GM21515 (cell line): ENCODE data around the gene GNPDA1.

Experiments used
- ATAC-seq: cut with Tn5 transposase; IDR thresholded peaks from one replicate; pipeline ENCODE4 v1.9.1; 2021; ENCODE audit not compliant: unreplicated experiment

The GNPDA1 gene

DNA sequence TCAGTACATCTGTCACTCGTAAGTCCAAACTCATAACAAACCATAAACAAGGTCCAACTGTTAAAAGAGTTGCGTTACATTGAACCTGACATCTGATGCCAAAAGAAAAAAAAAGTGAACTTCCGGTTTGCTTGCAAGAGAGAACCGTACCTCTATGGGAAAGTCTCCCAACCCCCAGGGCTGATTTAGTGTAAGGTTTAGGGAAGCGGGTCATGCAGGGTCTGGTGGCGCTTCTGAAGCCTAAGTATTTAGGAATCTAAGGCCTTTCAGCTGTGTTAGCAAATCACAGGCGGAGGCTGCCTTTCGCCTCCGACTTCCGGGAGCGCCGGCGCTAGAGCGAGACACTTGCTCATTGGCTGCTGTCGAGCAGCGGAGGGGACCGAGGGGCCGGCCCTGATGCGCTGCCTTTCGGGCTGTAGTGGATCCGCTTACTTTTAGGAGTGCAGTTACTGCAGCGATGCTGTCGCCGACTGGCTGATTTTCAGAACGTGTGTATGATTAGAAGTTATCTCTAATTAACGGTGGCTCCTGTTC lies 12.0 kb upstream of the GNPDA1 start:
- ATAC-seq, result peak; percentile 100

DNA sequence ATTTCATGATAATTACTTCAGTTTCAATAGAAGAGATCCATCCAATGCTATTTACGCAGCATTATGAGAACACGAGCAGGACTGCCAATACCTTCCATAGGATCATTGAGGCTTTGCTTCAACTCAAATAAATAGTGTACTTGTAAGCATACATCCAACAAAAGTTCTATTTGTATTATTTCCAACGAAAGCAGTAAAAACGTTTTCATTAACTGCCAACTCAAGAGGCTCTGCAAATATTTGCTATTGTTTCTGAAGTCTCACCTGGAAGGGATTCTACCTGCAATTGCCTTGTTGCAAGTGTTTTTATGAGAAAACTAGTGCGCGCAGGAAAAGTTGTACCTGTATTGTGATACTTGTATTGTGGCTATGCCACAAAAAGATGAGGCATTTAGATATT lies 11.0 kb upstream of the GNPDA1 start:
- ATAC-seq, result no peak

DNA sequence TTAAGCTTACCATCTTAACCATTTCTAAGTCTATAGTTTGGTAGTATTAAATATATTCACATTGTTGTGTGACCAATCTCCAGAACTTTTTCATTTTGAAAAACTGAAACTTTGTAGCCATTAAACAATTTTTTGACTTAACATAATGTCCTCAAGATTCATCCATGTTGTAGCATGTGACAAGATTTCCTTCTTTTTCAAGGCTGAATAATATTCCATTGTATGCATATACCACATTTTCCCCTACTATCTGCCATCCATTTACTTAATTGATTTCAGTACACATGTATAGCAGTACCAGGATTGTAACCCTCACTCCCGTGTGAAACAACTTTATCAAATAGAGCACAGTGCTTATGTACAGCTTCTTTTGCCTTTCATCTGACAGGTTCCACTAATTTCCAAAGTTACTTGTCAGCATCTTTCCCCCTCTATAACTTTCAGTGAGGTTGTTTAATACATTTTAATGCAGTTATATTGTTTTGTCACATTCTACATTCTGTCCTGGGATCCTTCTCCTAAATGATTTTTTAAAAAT lies 7.4 kb upstream of the GNPDA1 start:
- no peak for ATAC-seq

DNA sequence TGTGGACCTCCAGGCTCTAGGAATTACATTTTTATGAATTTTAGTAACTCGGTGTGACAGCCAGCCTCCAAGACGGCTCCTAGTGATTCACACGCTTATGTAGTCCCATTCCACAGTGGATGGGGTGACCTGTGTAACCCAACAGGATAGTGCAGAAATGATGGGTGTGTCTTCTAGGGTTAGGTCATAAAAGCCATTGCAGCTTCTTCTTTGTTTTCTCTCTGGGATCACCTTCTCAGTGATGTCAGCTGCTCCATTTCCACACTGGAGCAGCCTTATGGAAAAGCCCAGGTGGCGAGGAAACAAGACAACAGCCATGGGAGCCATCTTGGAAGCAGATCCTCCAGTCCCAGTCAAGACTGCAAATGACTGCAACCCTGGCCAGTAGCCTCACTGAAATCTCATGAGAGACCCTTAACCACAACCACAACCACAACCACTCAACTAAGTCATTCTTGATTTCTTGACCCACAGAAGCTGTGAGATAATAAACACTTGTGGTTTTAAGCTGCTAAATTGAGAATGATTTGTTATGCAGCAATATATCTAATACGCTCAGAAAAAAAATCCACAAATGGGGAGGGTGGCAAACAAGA lies 5.1 kb upstream of the GNPDA1 start:
- peak; percentile 47 for ATAC-seq

DNA sequence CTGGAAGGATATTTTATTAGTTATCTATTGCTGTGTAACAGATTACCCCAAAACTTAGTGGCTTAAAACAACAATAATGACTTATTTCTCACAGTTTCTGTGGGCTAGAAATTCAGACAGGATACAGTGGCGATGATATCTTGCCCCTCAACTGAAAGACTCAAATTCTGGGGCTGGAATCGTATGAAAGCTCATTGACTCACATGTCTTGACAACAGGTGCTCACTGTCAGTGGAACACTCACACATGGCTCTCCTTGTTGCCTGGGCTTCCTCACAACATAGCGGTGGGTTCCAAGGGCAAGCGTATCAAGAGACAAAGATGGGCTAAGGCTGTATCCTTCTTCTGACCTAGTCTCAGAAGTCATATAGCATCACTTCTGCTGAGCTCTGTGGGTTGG lies 3.7 kb upstream of the GNPDA1 start:
- ATAC-seq, result no peak

DNA sequence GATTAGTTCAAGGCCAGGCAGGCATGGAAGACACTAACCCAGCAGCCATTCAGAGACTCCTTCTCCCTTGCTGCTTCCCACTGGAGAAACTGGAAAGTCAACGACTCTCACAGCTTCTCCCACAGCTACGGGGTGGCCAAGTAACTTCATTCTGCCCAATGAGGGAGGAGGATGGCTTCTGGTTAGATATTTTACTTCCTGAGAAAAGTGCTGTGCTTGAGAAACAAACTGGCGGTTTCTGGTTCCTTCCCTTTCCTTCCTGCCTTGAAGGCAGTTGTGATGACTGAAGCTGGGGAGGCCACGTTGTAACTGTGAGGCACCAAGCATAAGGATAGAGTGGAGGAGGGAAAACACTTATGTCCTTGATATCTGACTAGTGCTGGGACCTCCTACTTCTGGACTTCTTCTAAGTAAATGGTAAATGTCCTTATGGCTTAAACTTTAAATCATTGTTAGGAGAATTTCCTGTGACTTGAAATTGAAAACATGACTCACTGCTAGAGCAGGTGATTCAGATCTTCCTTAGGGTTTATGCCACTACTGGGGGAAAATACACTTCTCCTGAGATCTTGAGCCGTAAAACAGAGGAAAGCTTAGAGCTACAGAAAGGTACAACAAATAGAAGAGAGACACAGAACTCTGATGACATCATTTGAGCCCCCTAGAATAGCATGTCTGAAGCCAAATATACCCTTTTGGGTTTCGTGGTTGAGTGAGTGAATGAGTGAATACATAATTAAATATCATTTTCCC lies 3.1 kb upstream of the GNPDA1 start:
- ATAC-seq, result no peak

DNA sequence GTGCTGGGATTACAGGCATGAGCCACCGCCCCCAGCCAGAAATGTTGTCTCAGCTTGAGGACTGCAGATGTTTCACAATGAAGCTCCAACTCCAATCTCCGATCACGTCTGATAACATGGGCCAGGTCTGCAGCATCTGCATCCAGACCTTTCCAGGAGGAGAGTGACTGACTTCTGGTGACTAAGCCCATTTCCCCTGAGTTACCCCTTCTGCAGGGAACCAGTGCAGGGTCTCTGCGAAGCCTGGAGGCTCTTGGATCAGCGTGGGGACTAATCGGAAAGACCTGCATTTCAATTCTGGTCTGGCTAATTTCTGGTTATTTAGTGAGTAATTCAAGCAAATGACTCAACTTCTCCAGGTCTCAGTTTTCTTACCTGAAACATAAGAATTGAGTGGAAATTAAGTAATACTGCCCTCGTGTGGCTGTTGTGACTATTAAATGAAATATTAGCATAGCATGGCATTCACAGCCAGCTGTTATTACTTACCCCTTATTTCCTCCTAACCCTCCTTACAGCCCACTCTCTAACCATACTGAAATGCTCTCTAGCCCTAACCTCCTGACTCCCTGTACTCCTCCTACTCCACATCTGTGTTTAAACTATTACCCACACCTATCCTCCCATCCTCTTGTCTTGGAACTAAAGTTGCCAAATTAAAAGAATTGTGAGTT lies 2.2 kb upstream of the GNPDA1 start:
- no peak for ATAC-seq

DNA sequence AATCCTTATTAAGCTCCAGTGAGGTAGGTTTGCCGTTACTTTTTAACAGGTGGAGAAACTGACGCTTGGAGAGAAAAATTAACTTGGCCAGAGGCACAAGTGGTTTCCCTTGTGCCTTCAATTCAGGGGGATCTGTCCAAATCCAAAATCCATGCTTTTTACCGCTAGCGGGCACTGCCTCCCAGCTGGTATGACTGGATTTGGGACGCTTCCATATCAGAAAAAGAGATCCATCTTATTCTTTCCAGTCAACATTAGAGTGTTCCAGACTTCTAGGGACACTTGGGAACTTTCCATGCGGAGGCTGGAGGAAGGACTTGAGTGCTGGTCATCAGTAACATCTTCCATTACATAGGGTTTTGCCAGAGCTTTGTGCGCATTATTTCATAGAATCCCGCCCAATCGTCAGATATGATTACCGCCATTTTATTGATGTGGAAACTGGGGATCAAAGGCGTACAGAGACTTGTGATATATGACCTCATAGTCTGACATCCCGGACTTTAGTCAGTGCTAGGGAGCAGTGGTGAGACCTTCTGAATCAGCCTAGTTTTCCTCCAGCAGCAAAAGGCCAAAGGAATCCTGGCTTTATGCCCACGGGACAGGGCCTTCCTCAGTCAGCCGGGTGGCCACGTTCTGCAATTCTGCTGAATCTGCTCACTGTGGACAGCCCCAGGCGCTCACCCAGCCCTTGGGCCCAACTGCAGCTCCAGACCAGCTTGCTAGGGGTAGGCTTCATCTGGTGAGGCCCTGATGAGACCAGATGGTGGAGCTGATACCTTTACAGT lies 1.1 kb upstream of the GNPDA1 start:
- no peak for ATAC-seq

DNA sequence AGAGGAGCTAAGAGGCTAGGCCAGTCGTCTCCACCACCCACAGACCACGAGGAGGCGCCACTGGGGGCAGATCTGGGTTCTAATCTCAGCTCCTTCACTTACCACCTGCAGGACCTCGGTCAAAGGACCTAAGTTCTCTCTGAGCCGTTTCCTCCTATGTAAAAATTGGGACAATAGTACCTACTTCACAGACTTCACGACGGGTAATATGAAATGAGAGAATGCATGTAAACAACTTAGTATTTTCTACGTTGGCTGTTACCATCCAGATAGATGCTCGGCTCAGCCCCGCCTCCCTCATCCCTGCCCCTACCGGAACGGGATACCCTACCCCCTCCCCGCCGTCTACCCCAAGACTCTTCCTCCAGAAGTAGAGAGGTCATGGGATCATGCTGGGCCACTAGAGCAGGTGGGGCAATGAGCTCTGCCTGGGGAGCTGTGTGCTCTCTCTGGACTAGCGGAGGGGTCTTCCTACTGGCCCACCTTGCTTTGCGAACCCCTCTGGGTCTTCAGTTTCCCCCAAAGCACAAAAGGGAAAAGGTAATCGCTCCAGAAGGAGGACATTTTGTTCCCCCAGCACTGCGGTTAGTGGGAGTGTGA lies 541 bp downstream of the GNPDA1 start:
- ATAC-seq, result no peak

DNA sequence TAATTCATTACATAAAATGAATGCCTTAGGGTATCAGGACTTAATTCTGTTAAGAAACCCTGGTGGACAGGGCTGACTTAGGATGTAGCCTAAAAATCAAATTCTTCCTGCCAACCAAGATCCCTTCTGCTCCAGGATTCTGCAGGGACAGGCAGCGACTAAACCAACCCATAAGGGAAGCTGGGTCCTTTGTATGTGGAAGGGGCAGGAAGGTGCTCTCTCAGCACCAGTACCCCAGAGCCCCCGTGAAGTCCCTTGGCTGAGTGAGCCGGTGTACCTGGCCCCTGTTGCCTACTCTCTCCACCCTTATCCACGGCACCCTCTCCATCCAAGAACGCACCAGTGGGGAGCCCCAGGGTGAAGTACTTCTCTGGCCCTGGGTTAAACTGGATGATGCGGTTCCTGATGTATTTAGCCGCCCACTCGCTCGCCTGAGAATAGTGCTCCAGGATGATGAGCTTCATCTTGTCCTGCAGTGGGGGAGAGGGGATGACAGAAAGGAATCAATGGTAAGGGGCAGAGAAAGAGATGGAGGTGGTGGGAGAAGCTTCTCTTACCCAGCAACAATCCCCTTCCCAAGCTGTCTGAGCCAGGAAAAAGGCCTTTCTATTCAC lies 1.1 kb downstream of the GNPDA1 start:
- ATAC-seq, result no peak

DNA sequence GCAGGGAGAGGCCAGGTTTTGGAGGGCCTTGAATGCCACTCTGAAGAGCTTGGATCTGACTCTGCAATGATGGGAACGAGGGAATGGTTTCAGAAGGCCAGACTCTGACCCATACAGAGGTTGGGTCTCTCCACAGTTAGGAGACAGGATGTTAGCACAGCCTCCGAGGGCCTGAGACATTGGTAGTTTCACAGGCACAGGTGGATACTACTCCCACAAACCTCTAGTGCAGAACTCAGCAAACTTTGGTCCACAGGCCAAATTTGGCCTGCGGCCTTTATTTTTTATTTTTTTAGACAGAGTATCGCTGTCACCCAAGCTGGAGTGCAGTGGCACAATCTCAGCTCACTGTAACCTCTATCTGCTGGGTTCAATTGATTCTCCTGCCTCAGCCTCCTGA lies 2.9 kb downstream of the GNPDA1 start:
- no peak for ATAC-seq

DNA sequence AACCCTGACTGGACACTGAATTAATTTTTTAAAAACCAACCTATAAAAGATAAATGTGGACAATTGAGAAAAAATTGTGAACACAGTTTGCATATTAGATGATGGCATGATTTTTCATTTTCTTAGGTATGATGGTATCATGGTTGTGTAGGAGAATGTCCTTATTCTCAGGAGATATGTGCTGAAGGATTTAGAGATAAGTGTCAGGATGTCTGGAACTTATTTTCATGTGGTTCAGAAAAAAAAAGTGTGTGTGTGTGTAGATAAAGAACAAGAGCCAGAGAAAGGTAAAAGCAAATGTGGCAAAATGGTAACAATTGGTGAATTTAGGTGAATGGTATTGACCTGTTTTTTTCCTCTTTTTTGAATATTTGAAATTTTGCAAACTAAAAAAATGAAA lies 4.0 kb downstream of the GNPDA1 start:
- ATAC-seq, result no peak

DNA sequence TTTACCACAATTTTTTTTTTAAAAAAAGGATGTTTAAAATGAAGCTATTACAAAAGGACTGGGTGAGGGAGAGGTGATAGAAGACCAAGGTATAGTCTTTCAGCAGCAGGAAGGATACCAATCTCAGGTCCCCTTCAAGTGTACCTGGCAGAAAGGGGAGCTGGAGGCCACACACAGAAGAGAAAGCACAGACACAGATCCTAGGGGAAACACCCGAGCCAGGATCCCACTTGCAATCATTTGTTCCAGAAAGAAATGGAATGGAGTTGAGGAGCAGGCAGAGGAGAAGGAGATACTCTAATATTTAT lies 5.6 kb downstream of the GNPDA1 start:
- no peak for ATAC-seq

DNA sequence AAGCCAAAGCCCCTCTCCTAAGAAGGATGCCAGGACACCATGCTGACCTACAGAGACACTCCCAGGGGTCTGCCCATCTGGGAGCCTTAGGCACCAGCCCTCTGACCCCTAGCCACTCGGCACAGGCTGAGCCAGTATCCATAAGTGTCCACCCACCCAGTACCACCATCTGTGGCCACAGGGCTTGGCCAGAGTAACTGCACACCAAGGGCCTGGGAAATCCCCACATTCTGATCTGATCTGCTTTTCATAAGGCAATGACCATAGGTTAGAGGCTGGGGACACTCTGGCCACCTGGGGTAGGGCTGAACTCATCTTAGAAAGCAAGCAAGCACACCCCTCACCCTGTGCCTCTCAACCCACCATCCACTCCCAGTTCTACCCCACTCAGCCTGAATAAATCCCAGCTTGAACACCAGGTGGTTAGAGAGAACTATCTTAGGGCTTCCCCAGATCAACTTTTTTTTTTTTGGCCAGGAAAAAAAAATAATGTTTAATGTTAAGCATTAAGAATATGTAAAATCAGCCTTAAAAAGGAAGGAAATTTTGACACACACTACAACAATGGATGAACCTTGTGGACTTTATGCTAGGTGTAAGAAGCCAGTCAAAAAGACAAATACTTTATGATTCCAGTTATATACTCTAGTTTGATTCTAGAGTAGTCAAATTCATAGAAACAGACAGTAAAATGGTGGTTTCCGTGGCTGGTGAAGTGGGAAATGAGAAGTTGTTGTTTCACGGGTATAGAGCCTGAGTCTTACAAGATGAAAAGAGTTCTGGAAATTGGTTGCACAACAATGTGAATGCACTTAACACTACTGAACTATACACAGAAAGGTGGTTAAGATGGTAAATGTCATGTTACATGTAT lies 6.2 kb downstream of the GNPDA1 start:
- ATAC-seq, result no peak

DNA sequence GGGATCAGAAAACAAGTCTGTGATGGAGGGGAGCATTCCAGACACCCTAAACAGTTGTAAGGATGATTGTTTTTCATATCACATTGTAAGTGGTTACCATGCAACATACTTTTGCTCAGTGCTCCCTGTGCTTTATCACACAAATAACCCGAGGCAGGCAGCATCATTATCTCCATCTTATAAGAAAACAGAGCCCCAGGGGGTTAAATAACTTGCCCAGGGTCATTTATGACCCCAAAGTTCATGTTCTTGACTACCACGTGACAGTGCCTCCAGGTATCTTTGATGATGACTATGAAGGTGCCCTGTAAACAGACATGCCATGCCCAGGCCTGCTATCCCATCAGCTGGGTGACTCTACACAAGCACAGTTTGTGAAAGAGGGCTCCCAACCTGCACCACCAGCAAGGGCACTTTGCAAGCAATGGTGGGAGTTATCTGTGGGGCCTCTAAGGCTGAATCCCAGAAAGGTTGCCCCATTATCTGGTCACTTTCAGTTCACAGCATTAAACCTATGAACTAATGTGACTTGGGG lies 9.5 kb downstream of the GNPDA1 start:
- no peak for ATAC-seq

DNA sequence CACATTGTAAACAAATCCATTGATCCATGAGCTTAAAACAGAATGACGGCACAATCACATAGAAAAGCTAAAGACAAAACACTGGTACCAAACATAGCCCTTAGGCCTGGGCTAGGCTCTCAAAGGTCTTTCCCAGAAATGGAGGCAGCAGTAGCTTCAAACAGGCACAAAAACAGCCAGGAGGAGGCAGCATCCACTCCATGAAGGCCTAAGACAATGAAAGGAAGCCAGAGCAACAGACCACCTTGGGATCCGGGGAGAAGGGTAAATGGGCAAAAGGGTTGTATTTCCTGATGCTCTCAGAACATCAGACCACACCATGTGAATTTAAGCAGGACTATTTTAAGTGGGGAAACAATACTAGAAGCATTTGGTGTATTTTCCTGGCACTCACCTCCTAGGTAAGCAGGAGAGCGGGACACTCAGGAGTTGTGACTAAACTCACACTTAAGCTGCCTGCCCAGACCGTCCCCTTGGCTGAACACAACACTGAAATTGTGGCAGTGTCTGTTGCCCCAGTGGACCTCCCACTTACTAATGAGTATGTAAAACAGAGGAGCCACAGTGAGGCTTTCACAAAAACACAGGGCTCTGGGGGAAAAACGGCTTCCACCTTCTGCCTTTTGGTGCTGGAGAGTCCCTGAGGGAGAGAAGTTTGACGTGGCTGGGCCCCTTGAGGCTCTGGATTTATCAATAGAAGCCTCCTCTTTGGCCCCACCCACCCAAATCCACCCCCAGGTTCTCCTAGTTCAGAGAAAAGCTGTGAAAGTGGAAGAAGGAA lies 11.9 kb downstream of the GNPDA1 start:
- ATAC-seq, result no peak

DNA sequence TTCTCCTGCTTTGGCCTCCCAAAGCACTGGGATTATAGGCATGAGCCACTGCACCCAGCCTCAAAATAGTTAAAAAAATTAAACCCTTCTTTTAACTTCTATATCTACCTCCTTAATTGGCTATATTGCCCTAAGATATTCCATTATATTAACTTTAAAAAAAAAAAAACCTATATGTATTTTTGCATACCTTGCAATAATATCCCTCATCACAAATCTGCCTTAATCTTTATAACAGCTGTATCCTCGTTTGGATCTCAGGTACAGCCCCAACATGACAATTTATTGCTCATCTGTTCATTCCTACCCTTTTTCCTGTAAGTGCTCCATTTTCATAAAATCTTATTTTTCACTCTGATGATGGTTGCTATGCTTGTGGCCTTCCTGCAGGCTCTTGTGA lies 12.7 kb downstream of the GNPDA1 start:
- ATAC-seq, result no peak

DNA sequence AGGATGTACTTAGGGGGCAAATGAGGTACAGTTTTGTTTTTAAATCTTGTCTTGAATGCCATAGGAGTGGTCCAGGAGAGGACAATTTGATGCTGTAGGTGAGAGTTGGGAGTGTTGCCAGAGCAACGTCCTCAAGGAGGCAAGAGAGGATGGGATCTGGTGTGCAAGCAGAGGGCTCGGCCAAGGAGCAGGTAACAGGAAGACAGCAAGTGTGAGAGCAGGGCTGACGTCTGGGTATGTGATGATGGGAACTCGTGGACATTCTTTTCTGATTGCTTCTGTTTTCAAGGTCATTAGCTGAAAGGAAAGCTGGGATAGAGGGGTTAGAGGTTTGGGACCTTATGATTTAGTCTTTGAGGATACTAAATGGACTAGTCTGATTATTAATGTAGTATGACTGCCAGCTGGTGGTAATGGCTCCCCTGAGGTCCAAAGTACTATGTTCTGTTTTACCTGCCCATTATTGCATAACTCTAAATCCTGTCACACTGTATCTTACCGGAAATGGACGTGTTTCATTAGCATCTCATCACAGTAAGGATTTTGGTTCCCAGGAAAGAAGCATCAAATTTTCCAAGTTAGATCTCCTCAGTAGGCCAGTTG lies 15.4 kb downstream of the GNPDA1 start:
- ATAC-seq, result no peak
